Natural killer cell (primary cell): Measurements from ENCODE around the gene RANGAP1. TPM values are rescaled to one million over a fixed set of nuclear protein-coding genes. Genes with fewer than 3 reads are reported as not detected.
A peak's percentile ranks its signal among the peaks of the same experiment; 100 is the strongest.

Source experiments
- ATAC-seq, 3 donors: fragments of 150-1000 bp in 2 of 3; fragments of 200-7000 bp in 1 of 3; cut with Tn5 transposase; 1 replicate in 1 of 3; 2 replicates in 2 of 3; pipeline ENCODE4 v1.10.0; 2021; ENCODE audit warnings: mild to moderate bottlenecking in 2 of 3, moderate library complexity in 2 of 3
- DNase-seq, 2 donors: peaks; one replicate each; pipeline versions ENCODE4 v3.0.0 to v3.0.0-alpha.2; 2013 to 2021; ENCODE audit warnings: mixed read lengths in 1 of 2
- H3K27ac ChIP-seq: one replicate; pipeline ENCODE4 v1.5.1; 2013; ENCODE audit warnings: mild to moderate bottlenecking, low read length
- H3K27me3 ChIP-seq: one replicate; pipeline ENCODE4 v1.6.1; 2013; ENCODE audit warnings: low read length; ENCODE audit not compliant: control insufficient read depth, insufficient read depth
- H3K36me3 ChIP-seq: one replicate; pipeline ENCODE4 v1.6.1; 2013; ENCODE audit warnings: low read length; ENCODE audit not compliant: control insufficient read depth, insufficient read depth
- H3K4me1 ChIP-seq: one replicate; pipeline ENCODE4 v1.6.1; 2013; ENCODE audit warnings: low read length; ENCODE audit not compliant: control insufficient read depth, insufficient read depth
- H3K4me3 ChIP-seq: one replicate; pipeline ENCODE4 v1.5.1; 2013; ENCODE audit warnings: low read length
- H3K9me3 ChIP-seq: one replicate; pipeline ENCODE4 v1.6.1; 2013; ENCODE audit warnings: low read length; ENCODE audit not compliant: control insufficient read depth, insufficient read depth
- H3K27ac Mint-ChIP-seq, 2 donors: one replicate each; pipeline ENCODE4 v1.8.0; 2022; ENCODE audit warnings: mild to moderate bottlenecking in 2 of 2, mixed read lengths in 2 of 2, moderate library complexity in 1 of 2
- H3K27me3 Mint-ChIP-seq, 2 donors: one replicate each; pipeline ENCODE4 v1.8.0; 2022; ENCODE audit warnings: low read depth in 2 of 2, mixed read lengths in 2 of 2
- H3K36me3 Mint-ChIP-seq: one replicate; pipeline ENCODE4 v1.8.0; 2022; ENCODE audit warnings: mixed read lengths
- H3K4me1 Mint-ChIP-seq, 2 donors: one replicate each; pipeline ENCODE4 v1.8.0; 2022; ENCODE audit warnings: mixed read lengths in 2 of 2
- H3K4me3 Mint-ChIP-seq: one replicate; pipeline ENCODE4 v1.8.0; 2022; ENCODE audit warnings: mild to moderate bottlenecking, moderate library complexity, mixed read lengths
- H3K9me3 Mint-ChIP-seq, 2 donors: one replicate each; pipeline ENCODE4 v1.8.0; 2022; ENCODE audit warnings: mixed read lengths in 2 of 2
- WGBS: methylation state at CpG from one replicate; pipeline ENCODE4 v1.1.7; 2013; ENCODE audit warnings: missing lambda C conversion rate; ENCODE audit not compliant: insufficient coverage; 5-methylcytosine and 5-hydroxymethylcytosine counted together
- intact Hi-C: fragments of 100-400 bp; cut with micrococcal nuclease; formaldehyde crosslinking; loops from one replicate; pipeline ENCODE4 v1.14.2; 2022
- total RNA-seq, 4 donors: library from RNA; stranded (reverse); fragments of 120-200 nt in 1 of 4; gene quantifications; one replicate each; pipeline versions ENCODE4 v1.2.3 to v1.2.4, GENCODE V29; 2013 to 2022
- TF ChIP-seq, protein P1 (sequence below): fragments of 200-600 bp; IDR thresholded peaks from one replicate; pipeline ENCODE4 v1.8.0; 2022; ENCODE audit warnings: antibody characterized with exemption

Gene RANGAP1
- total RNA-seq, 3 donors from 2014 or later (not counting 1 experiment from before 2014, with no cell fraction given): 44.0 to 54.2 (median 54.0) TPM

DNA sequence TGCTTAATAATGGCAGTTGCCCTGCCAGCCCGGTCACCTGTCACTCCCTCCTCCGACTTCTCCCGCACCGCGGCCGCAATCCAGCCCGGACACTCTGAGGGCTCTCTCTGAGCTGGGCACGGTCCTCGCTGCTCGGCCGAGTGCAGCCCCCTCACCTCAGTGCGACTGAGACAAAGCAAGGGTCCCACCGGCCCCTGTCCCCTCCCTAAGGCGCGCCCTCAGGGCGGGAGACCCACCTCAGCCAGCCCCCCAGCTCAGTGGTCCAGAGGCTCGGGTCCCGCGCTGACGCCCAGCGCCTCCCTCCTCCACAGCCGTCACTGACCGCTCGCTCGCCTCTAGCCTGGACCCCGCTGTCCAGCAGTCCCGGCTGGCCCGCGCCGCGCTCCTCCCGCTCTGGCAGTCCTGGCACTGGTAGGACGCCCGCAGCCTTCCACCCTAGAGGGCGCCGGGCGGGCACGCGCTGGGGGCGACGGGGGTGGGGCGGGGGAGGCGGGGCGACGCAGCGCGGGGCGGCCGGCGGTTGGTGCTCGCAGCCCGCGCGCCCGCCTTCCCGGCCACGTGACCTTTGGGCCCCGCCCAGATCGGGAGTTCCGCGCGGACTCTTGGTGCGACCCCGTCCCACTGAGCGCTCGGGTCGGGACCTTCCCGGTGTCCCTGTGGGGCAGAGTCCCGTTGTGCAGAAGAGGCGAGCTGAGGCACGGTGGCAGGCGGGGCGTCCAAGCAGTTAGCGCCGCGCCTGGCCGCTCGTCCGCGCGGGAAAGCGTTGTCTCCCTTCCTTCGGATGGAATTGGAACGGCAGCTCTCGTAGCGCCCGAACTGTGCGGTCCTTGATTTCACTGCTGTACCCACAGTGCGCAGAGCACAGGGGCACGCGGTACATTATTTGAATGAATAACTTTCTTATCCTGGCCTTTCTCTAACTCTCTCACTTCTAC, 88.7 kb downstream of the RANGAP1 start:
- H3K36me3 ChIP-seq: no peaks in the 10 kb centered on the region
- peak overlapping the region; percentile 79 for H3K4me3 ChIP-seq
- H3K9me3 Mint-ChIP-seq: no peaks in the 10 kb centered on the region
- no peaks in the 10 kb centered on the region for H3K27me3 ChIP-seq
- no peaks in the 10 kb centered on the region for H3K36me3 Mint-ChIP-seq
- TF ChIP-seq, protein P1, sequence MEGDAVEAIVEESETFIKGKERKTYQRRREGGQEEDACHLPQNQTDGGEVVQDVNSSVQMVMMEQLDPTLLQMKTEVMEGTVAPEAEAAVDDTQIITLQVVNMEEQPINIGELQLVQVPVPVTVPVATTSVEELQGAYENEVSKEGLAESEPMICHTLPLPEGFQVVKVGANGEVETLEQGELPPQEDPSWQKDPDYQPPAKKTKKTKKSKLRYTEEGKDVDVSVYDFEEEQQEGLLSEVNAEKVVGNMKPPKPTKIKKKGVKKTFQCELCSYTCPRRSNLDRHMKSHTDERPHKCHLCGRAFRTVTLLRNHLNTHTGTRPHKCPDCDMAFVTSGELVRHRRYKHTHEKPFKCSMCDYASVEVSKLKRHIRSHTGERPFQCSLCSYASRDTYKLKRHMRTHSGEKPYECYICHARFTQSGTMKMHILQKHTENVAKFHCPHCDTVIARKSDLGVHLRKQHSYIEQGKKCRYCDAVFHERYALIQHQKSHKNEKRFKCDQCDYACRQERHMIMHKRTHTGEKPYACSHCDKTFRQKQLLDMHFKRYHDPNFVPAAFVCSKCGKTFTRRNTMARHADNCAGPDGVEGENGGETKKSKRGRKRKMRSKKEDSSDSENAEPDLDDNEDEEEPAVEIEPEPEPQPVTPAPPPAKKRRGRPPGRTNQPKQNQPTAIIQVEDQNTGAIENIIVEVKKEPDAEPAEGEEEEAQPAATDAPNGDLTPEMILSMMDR: no peak
- intact Hi-C loops: no loop called here
- peak overlapping the region in 1 of 2 donors; percentile 67 for H3K27ac Mint-ChIP-seq
- H3K4me1 ChIP-seq: peaks cover 18% of the 10 kb centered on the region
- H3K4me3 Mint-ChIP-seq: peak overlapping the region; percentile 89
- DNase-seq: peak; percentile 78 to 91
- no peaks in the 10 kb centered on the region for H3K9me3 ChIP-seq
- WGBS: under 1% methylated on average over 91 of the region's 91 CpGs
- H3K27me3 Mint-ChIP-seq: peaks cover 0 to 10% of the 10 kb centered on the region in 2 donors
- no peak overlapping the region for H3K27ac ChIP-seq
- ATAC-seq: peak; percentile 94 to 95 (median 94)
- peaks cover 10 to 11% of the 10 kb centered on the region in 2 donors for H3K4me1 Mint-ChIP-seq

Other genes with a start within 250 kb of the RANGAP1 start
- gene EP300, start 193.6 kb downstream of the RANGAP1 start, total RNA-seq: 100 to 1,000 TPM; 180 to 193 (median 188) TPM
- 10 to 100 TPM; 25.2 to 32.1 (median 31.7) TPM for gene L3MBTL2, start 80.9 kb downstream of the RANGAP1 start, total RNA-seq
- gene CHADL, start 45.3 kb downstream of the RANGAP1 start, total RNA-seq: 1 to 10 TPM in 1 of 3 donors, under 1 TPM in 2; 0.35 to 1.2 (median 0.36) TPM
- 10 to 100 TPM; 33.9 to 40.3 (median 38.3) TPM for gene ZC3H7B, start 15.3 kb upstream of the RANGAP1 start, total RNA-seq
- 1 to 10 TPM; 2.7 to 5.5 (median 3.0) TPM for gene TEF, start 95.8 kb upstream of the RANGAP1 start, total RNA-seq
- 10 to 100 TPM; 26.4 to 42.2 (median 32.6) TPM for gene TOB2, start 160.6 kb upstream of the RANGAP1 start, total RNA-seq
- gene PHF5A, start 182.5 kb upstream of the RANGAP1 start, total RNA-seq: 10 to 100 TPM; 31.8 to 41.8 (median 37.6) TPM
- 10 to 100 TPM; 77.9 to 99.8 (median 89.5) TPM for gene ACO2, start 182.9 kb upstream of the RANGAP1 start, total RNA-seq